Measurements from ENCODE around the gene UBIAD1.
A peak's percentile ranks its signal among the peaks of the same experiment; 100 is the strongest.

Gene UBIAD1

DNA sequence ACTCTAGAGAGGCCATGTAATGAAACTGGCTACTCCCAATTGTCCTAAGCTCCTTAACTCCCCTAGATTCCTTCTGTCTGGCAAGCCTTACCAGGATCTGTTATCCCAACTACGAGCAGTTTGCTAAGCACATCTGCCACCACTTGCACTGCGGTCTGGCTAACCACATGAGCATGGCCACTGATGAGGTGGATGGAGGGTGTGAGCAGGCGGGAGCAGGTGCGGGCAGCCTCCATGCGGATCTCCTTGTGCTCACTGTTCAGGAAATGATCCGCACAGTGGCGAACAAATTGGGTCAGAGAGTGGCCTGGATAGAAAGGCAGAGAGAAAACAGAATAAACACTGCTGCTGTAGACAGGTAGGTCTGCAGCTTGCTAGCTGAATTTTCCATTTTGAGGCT lies 34.7 kb upstream of the UBIAD1 start:
- Histone ChIP-seq H3K79me2 (ENCODE audit: control insufficient read depth, insufficient read depth, low read length) (no peaks in the 10 kb centered on the region), H3K4me1 (ENCODE audit: control insufficient read depth, low read depth, low read length) (no peaks in the 10 kb centered on the region), H2AK5ac (ENCODE audit: low read length) (no peak overlapping the region), H3K79me1 (ENCODE audit: low read length) (no peaks in the 10 kb centered on the region), H2BK15ac (replicated peaks; ENCODE audit: low read depth) (no peak overlapping the region), H2BK120ac (ENCODE audit: low read depth, low read length) (no peak overlapping the region), H3K36me3 (ENCODE audit: control insufficient read depth, insufficient read depth, low read length) (peaks cover 23% of the 10 kb centered on the region), H3K4ac (ENCODE audit: low read depth, low read length) (no peak overlapping the region), H3K56ac (ENCODE audit: low read length) (no peak overlapping the region), H3K4me3 (ENCODE audit: low read length) (no peak overlapping the region), H3K4me2 (ENCODE audit: low read length) (no peak overlapping the region), H3K23ac (ENCODE audit: low read length) (no peak overlapping the region), H3K27ac (ENCODE audit: low read depth, low read length) (no peak overlapping the region), H3K27me3 (ENCODE audit: insufficient read depth, low read length, poor library complexity) (no peaks in the 10 kb centered on the region), H4K5ac (ENCODE audit: low read length) (no peak overlapping the region), H3K9ac (ENCODE audit: low read length) (no peak overlapping the region), H2BK5ac (ENCODE audit: low read length) (no peak overlapping the region), H3K18ac (ENCODE audit: low read length) (no peak overlapping the region), H4K8ac (ENCODE audit: low read depth, low read length) (no peak overlapping the region)
- WGBS (ENCODE audit: extremely low coverage, insufficient coverage, low lambda C conversion rate): no CpG with 5 or more reads among the region's 7 CpGs
- DNase-seq: no peak

DNA sequence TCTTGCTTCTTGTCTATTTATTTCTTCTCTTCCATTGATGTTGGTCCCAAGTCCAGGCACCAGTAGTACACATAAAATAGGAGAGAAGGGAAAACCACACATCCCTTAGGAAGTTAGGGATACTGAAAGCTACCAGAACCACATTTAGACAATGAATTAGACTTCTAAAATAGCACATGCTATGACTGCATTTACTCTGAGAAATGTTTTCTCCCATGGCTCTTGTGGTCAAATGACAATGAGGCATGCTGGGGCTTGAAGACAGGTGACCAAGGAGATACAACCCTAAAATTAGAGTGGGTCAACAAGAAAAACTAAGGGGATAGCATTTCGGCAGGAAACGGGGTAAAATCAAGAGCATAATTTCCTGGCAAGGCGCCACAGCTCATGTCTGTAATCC lies 27.8 kb upstream of the UBIAD1 start:
- WGBS (ENCODE audit: extremely low coverage, insufficient coverage, low lambda C conversion rate): no CpG with 5 or more reads among the region's 3 CpGs
- Histone ChIP-seq H3K36me3 (ENCODE audit: control insufficient read depth, insufficient read depth, low read length) (peaks cover 17% of the 10 kb centered on the region), H2BK5ac (ENCODE audit: low read length) (no peak overlapping the region), H4K5ac (ENCODE audit: low read length) (no peak overlapping the region), H3K79me2 (ENCODE audit: control insufficient read depth, insufficient read depth, low read length) (no peaks in the 10 kb centered on the region), H2AK5ac (ENCODE audit: low read length) (no peak overlapping the region), H2BK15ac (replicated peaks; ENCODE audit: low read depth) (no peak overlapping the region), H3K56ac (ENCODE audit: low read length) (no peak overlapping the region), H3K4me1 (ENCODE audit: control insufficient read depth, low read depth, low read length) (no peaks in the 10 kb centered on the region), H3K23ac (ENCODE audit: low read length) (no peak overlapping the region), H3K27ac (ENCODE audit: low read depth, low read length) (no peak overlapping the region), H3K27me3 (ENCODE audit: insufficient read depth, low read length, poor library complexity) (no peaks in the 10 kb centered on the region), H3K4me3 (ENCODE audit: low read length) (no peak overlapping the region), H4K8ac (ENCODE audit: low read depth, low read length) (no peak overlapping the region), H3K4ac (ENCODE audit: low read depth, low read length) (no peak overlapping the region), H3K9ac (ENCODE audit: low read length) (no peak overlapping the region), H3K79me1 (ENCODE audit: low read length) (no peaks in the 10 kb centered on the region), H3K18ac (ENCODE audit: low read length) (no peak overlapping the region), H2BK120ac (ENCODE audit: low read depth, low read length) (no peak overlapping the region), H3K4me2 (ENCODE audit: low read length) (no peak overlapping the region)
- DNase-seq: no peak

DNA sequence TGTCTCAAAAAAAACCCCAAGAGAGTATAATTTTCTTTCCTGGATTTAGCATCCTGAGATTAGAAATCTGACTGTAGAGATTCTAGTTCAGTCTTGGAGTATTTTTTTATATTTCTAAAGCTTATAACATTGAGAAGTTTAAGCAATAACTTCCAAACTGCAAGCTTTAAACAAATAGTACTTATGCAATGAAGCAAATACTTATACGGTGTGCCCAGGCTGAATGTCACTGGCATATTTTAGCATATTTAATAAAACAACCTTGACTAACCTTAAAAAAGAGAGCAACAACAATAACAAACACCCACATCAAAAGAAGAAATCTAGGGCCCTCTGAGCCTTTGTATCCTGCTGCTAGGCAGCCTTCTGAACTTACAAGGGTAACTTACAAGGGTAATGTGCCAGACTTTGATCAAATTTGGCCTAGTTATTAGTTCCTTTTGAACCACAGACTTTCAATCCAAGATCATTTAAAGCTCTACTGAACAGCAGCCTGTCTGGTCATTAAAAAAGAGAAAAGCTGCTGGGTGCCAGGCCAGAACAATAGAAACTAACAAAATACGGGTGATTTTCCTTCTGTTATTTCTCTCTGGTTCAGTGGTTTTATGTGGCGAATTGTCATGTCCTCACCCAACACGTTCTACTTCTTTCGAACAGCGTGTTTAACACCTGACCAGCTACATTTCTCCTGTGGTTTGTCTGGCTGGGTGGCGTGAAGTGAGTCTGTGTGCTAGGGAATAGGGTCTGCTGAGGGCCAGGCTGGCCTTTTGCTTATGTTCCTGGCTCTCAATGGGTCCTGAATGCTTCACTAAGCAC lies 26.9 kb upstream of the UBIAD1 start:
- Histone ChIP-seq H3K4me1 (ENCODE audit: control insufficient read depth, low read depth, low read length) (no peaks in the 10 kb centered on the region), H3K27ac (ENCODE audit: low read depth, low read length) (no peak overlapping the region), H3K79me1 (ENCODE audit: low read length) (no peaks in the 10 kb centered on the region), H2BK15ac (replicated peaks; ENCODE audit: low read depth) (no peak overlapping the region), H4K5ac (ENCODE audit: low read length) (no peak overlapping the region), H3K36me3 (ENCODE audit: control insufficient read depth, insufficient read depth, low read length) (peaks cover 22% of the 10 kb centered on the region), H2BK5ac (ENCODE audit: low read length) (no peak overlapping the region), H2AK5ac (ENCODE audit: low read length) (no peak overlapping the region), H3K18ac (ENCODE audit: low read length) (no peak overlapping the region), H3K79me2 (ENCODE audit: control insufficient read depth, insufficient read depth, low read length) (no peaks in the 10 kb centered on the region), H4K8ac (ENCODE audit: low read depth, low read length) (no peak overlapping the region), H2BK120ac (ENCODE audit: low read depth, low read length) (no peak overlapping the region), H3K56ac (ENCODE audit: low read length) (no peak overlapping the region), H3K9ac (ENCODE audit: low read length) (no peak overlapping the region), H3K4me3 (ENCODE audit: low read length) (no peak overlapping the region), H3K27me3 (ENCODE audit: insufficient read depth, low read length, poor library complexity) (no peaks in the 10 kb centered on the region), H3K23ac (ENCODE audit: low read length) (no peak overlapping the region), H3K4ac (ENCODE audit: low read depth, low read length) (no peak overlapping the region), H3K4me2 (ENCODE audit: low read length) (no peak overlapping the region)
- WGBS (ENCODE audit: extremely low coverage, insufficient coverage, low lambda C conversion rate): no CpG with 5 or more reads among the region's 7 CpGs
- no peak for DNase-seq

DNA sequence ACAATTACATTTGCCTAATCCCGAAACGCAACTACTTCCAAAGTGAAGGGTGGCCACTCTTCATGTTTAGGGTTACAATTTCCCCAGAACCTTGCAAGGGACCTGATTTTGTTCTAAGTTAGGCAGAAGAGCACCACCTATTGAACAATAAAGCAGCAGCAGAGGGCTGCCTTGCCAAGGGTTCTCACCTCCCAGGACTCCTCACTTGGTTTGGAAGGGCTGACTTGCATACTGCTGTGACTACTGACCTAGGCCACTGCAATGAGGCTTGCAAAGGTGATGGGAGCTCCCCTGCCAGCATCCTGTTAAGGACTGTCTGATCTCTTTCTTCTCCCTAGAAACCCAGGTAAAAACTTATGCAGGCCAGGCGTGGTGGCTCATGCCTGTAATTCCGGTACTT lies 24.8 kb upstream of the UBIAD1 start:
- peak; percentile 43 for DNase-seq
- no peak overlapping the region for H3K27ac ChIP-seq (ENCODE audit: low read depth, low read length)
- H2AK5ac ChIP-seq (ENCODE audit: low read length): no peak overlapping the region
- H3K4me2 ChIP-seq (ENCODE audit: low read length): no peak overlapping the region
- no CpG with 5 or more reads among the region's 4 CpGs for WGBS (ENCODE audit: extremely low coverage, insufficient coverage, low lambda C conversion rate)
- H3K36me3 ChIP-seq (ENCODE audit: control insufficient read depth, insufficient read depth, low read length): peaks cover 28% of the 10 kb centered on the region
- no peaks in the 10 kb centered on the region for H3K79me2 ChIP-seq (ENCODE audit: control insufficient read depth, insufficient read depth, low read length)
- H3K79me1 ChIP-seq (ENCODE audit: low read length): no peaks in the 10 kb centered on the region
- no peaks in the 10 kb centered on the region for H3K4me1 ChIP-seq (ENCODE audit: control insufficient read depth, low read depth, low read length)
- H3K56ac ChIP-seq (ENCODE audit: low read length): no peak overlapping the region
- no peak overlapping the region for H4K5ac ChIP-seq (ENCODE audit: low read length)
- no peak overlapping the region for H3K18ac ChIP-seq (ENCODE audit: low read length)
- H3K4ac ChIP-seq (ENCODE audit: low read depth, low read length): no peak overlapping the region
- no peak overlapping the region for H3K23ac ChIP-seq (ENCODE audit: low read length)
- H2BK15ac ChIP-seq (replicated peaks; ENCODE audit: low read depth): no peak overlapping the region
- no peak overlapping the region for H3K4me3 ChIP-seq (ENCODE audit: low read length)
- no peak overlapping the region for H2BK5ac ChIP-seq (ENCODE audit: low read length)
- no peaks in the 10 kb centered on the region for H3K27me3 ChIP-seq (ENCODE audit: insufficient read depth, low read length, poor library complexity)
- no peak overlapping the region for H3K9ac ChIP-seq (ENCODE audit: low read length)
- no peak overlapping the region for H4K8ac ChIP-seq (ENCODE audit: low read depth, low read length)
- H2BK120ac ChIP-seq (ENCODE audit: low read depth, low read length): no peak overlapping the region

DNA sequence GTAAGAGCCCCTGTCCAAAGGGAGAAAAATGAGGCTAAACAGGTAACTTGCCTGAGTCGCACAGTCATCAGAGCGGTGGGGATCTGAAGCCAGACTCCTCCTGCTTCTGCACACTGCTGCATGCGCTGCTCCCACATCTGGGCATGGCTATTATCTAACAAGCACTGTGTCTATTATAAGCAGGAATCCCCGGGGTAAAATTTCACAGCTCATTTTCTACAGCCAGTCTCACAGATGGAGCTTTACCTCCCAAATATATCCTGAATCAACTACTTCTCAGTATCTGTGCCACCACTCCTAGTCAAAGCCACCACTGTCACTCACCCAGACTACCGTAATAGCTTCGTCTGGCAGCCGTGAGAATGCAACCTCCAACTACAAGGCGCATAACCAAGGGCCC lies 20.5 kb upstream of the UBIAD1 start:
- Histone ChIP-seq H3K56ac (ENCODE audit: low read length) (no peak overlapping the region), H4K8ac (ENCODE audit: low read depth, low read length) (no peak overlapping the region), H3K23ac (ENCODE audit: low read length) (no peak overlapping the region), H3K9ac (ENCODE audit: low read length) (no peak overlapping the region), H3K4me1 (ENCODE audit: control insufficient read depth, low read depth, low read length) (no peaks in the 10 kb centered on the region), H4K5ac (ENCODE audit: low read length) (no peak overlapping the region), H3K79me1 (ENCODE audit: low read length) (no peaks in the 10 kb centered on the region), H2BK120ac (ENCODE audit: low read depth, low read length) (no peak overlapping the region), H3K4me2 (ENCODE audit: low read length) (no peak overlapping the region), H3K4ac (ENCODE audit: low read depth, low read length) (no peak overlapping the region), H2AK5ac (ENCODE audit: low read length) (no peak overlapping the region), H3K4me3 (ENCODE audit: low read length) (no peak overlapping the region), H3K27ac (ENCODE audit: low read depth, low read length) (no peak overlapping the region), H3K18ac (ENCODE audit: low read length) (no peak overlapping the region), H3K36me3 (ENCODE audit: control insufficient read depth, insufficient read depth, low read length) (peaks cover 26% of the 10 kb centered on the region), H3K27me3 (ENCODE audit: insufficient read depth, low read length, poor library complexity) (no peaks in the 10 kb centered on the region), H2BK5ac (ENCODE audit: low read length) (no peak overlapping the region), H3K79me2 (ENCODE audit: control insufficient read depth, insufficient read depth, low read length) (no peaks in the 10 kb centered on the region), H2BK15ac (replicated peaks; ENCODE audit: low read depth) (no peak overlapping the region)
- no peak for DNase-seq
- no CpG with 5 or more reads among the region's 8 CpGs for WGBS (ENCODE audit: extremely low coverage, insufficient coverage, low lambda C conversion rate)

DNA sequence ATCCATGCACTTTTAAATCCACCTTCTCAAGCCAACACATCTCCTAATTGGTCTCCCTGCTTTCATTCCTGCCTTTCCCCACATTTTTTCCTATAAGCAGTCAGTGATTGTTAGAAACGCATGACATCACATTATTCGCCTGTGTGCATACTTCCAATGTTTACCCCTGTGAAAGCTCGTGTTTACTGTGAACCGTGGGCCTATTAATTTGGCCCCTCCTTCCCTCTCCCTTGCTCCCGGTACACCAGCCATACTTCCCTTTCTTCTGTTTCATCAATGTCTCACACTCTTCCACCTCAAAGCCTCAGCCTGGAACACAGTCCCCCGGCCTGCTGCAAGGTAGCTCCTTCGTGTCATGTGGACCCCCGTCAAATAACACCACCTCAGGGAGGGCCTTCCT lies 19.8 kb upstream of the UBIAD1 start:
- no peak overlapping the region for H3K27ac ChIP-seq (ENCODE audit: low read depth, low read length)
- H3K4me3 ChIP-seq (ENCODE audit: low read length): no peak overlapping the region
- no peak overlapping the region for H3K4ac ChIP-seq (ENCODE audit: low read depth, low read length)
- no peak overlapping the region for H2AK5ac ChIP-seq (ENCODE audit: low read length)
- no peak overlapping the region for H3K4me2 ChIP-seq (ENCODE audit: low read length)
- H3K18ac ChIP-seq (ENCODE audit: low read length): no peak overlapping the region
- no peak overlapping the region for H2BK15ac ChIP-seq (replicated peaks; ENCODE audit: low read depth)
- H3K36me3 ChIP-seq (ENCODE audit: control insufficient read depth, insufficient read depth, low read length): peaks cover 26% of the 10 kb centered on the region
- H4K5ac ChIP-seq (ENCODE audit: low read length): no peak overlapping the region
- no peak overlapping the region for H2BK120ac ChIP-seq (ENCODE audit: low read depth, low read length)
- no peaks in the 10 kb centered on the region for H3K4me1 ChIP-seq (ENCODE audit: control insufficient read depth, low read depth, low read length)
- H3K23ac ChIP-seq (ENCODE audit: low read length): no peak overlapping the region
- H3K79me1 ChIP-seq (ENCODE audit: low read length): no peaks in the 10 kb centered on the region
- no peak overlapping the region for H3K56ac ChIP-seq (ENCODE audit: low read length)
- H2BK5ac ChIP-seq (ENCODE audit: low read length): no peak overlapping the region
- H4K8ac ChIP-seq (ENCODE audit: low read depth, low read length): no peak overlapping the region
- no peaks in the 10 kb centered on the region for H3K79me2 ChIP-seq (ENCODE audit: control insufficient read depth, insufficient read depth, low read length)
- no peak for DNase-seq
- WGBS (ENCODE audit: extremely low coverage, insufficient coverage, low lambda C conversion rate): no CpG with 5 or more reads among the region's 8 CpGs
- no peaks in the 10 kb centered on the region for H3K27me3 ChIP-seq (ENCODE audit: insufficient read depth, low read length, poor library complexity)
- no peak overlapping the region for H3K9ac ChIP-seq (ENCODE audit: low read length)

Measured in mesendoderm (in vitro differentiated cells).